ENCODE data around the gene TBC1D3. TPM values are rescaled to one million over a fixed set of nuclear protein-coding genes. Genes with fewer than 3 reads are reported as not detected.
"Not testable (repeated sequence)": the region's sequence is repeated elsewhere in the genome, so short reads cannot be mapped to it uniquely, and the experiment has no call there.

TBC1D3 gene
- polyA plus RNA-seq (ENCODE audit: insufficient read length in 4 of 4), result not detected

- DNase-seq (ENCODE audit: low read depth in 4 of 4, low spot score in 3 of 4), result not testable (repeated sequence)
Measured at GRCh38 chr17:38192455-38192854, at the start of gene TBC1D3. Gene TBC1D3 (minus strand): TSS chr17:38192555. CDS start chr17:38191029, 1,526 bp downstream.

- DNase-seq (ENCODE audit: low read depth in 4 of 4, low spot score in 3 of 4), result not testable (repeated sequence)
Measured at GRCh38 chr17:38232790-38233189, 40.4 kb upstream of the TBC1D3 start.

- not testable (repeated sequence) for DNase-seq (ENCODE audit: low read depth in 4 of 4, low spot score in 3 of 4)
Measured at GRCh38 chr17:38225844-38226495, 33.6 kb upstream of the TBC1D3 start.

GRCh38 chr17:38220867-38221266 is 28.5 kb upstream of the TBC1D3 start:
- not testable (repeated sequence) for DNase-seq (ENCODE audit: low read depth in 4 of 4, low spot score in 3 of 4)

- not testable (repeated sequence) for DNase-seq (ENCODE audit: low read depth in 4 of 4, low spot score in 3 of 4)
Measured at GRCh38 chr17:38200271-38200670, 7.9 kb upstream of the TBC1D3 start.

GRCh38 chr17:38134860-38135259 is 57.5 kb downstream of the TBC1D3 start:
- not testable (repeated sequence) for DNase-seq (ENCODE audit: low read depth in 4 of 4, low spot score in 3 of 4)

Other genes with a start within 250 kb of the TBC1D3 start
- gene TBC1D3L, start 203.5 kb downstream of the TBC1D3 start, polyA plus RNA-seq (ENCODE audit: insufficient read length in 4 of 4), result 10 to 100 TPM; 12.5 to 28.5 (median 18.8) TPM
- gene TBC1D3D, start 188.6 kb downstream of the TBC1D3 start, polyA plus RNA-seq (ENCODE audit: insufficient read length in 4 of 4), result 1 to 10 TPM in 1 of 4 donors, under 1 TPM in 1, not detected in 2; 0.76 to 1.7 TPM
- 1 to 10 TPM in 1 of 4 donors, under 1 TPM in 1, not detected in 2; 0.33 to 3.3 TPM for gene TBC1D3C, start 123.9 kb downstream of the TBC1D3 start, polyA plus RNA-seq (ENCODE audit: insufficient read length in 4 of 4)
- gene TBC1D3E, start 64.6 kb downstream of the TBC1D3 start, polyA plus RNA-seq (ENCODE audit: insufficient read length in 4 of 4), result not detected
- gene MRPL45, start 104.6 kb upstream of the TBC1D3 start, polyA plus RNA-seq (ENCODE audit: insufficient read length in 4 of 4), result 10 to 100 TPM; 46.1 to 76.0 (median 63.5) TPM
- under 1 TPM; 0.05 to 0.29 (median 0.09) TPM for gene GPR179, start 151.4 kb upstream of the TBC1D3 start, polyA plus RNA-seq (ENCODE audit: insufficient read length in 4 of 4)
- 10 to 100 TPM; 14.9 to 22.7 (median 18.8) TPM for gene SOCS7, start 159.3 kb upstream of the TBC1D3 start, polyA plus RNA-seq (ENCODE audit: insufficient read length in 4 of 4)
- gene ARHGAP23, start 235.9 kb upstream of the TBC1D3 start, polyA plus RNA-seq (ENCODE audit: insufficient read length in 4 of 4), result 10 to 100 TPM; 43.2 to 62.7 (median 57.1) TPM